ENCODE measurements around the gene MCF2L2. TPM values are rescaled to one million over a fixed set of nuclear protein-coding genes. Genes with fewer than 3 reads are reported as not detected.
"Not testable (repeated sequence)": the region's sequence is repeated elsewhere in the genome, so short reads cannot be mapped to it uniquely, and the experiment has no call there.

MCF2L2 gene
- polyA plus RNA-seq, 1 experiment: not detected

- ChIA-PET POLR2A (interaction anchor here (0.6 kb wide), 1 partner anchor 28 kb away, joined by 12 read pairs; no protein-coding TSS in a partner anchor), CTCF (interaction anchor here (0.8 to 2.3 kb wide), 5 partner anchors 13 to 208 kb away, joined by 3 to 14 read pairs (median 5); no protein-coding TSS in a partner anchor)
- Histone ChIP-seq H3K4me3 (ENCODE audit: low read depth, low read length) (peak overlapping the region; percentile 58), H3K27ac (ENCODE audit: low read depth, low read length) (no peak overlapping the region), H3K9me3 (ENCODE audit: control insufficient read depth, insufficient read depth, low read length) (no peaks in the 10 kb centered on the region; the same call in 1 of the 2 replicates), H3K27me3 (ENCODE audit: control insufficient read depth, insufficient read depth, low read length) (peaks cover 30% of the 10 kb centered on the region)
- TF ChIP-seq CTCF (IDR thresholded peaks at IDR 0.05; ENCODE audit: low read depth, low read length): no peak
- no peak for DNase-seq (ENCODE audit: low read depth, low spot score)
Measured at GRCh38 chr3:183178512-183178832, 249.9 kb downstream of the MCF2L2 start.

GRCh38 chr3:183172051-183172639, 256.3 kb downstream of the MCF2L2 start:
- H3K27ac ChIP-seq (ENCODE audit: low read depth, low read length): no peak overlapping the region
- TF ChIP-seq CTCF (IDR thresholded peaks at IDR 0.05; ENCODE audit: low read depth, low read length): no peak
- DNase-seq (ENCODE audit: low read depth, low spot score): no peak
- H3K27me3 ChIP-seq (ENCODE audit: control insufficient read depth, insufficient read depth, low read length): peaks cover 18% of the 10 kb centered on the region
- no peak overlapping the region for H3K4me3 ChIP-seq (ENCODE audit: low read depth, low read length)
- H3K9me3 ChIP-seq (ENCODE audit: control insufficient read depth, insufficient read depth, low read length): no peaks in the 10 kb centered on the region
- POLR2A ChIA-PET: no interaction called here
- CTCF ChIA-PET: interaction anchor here (0.8 to 1.5 kb wide), 3 partner anchors 12 to 210 kb away, joined by 3 read pairs; no protein-coding TSS in a partner anchor

GRCh38 chr3:183167975-183168374, 260.4 kb downstream of the MCF2L2 start:
- H3K4me3 ChIP-seq (ENCODE audit: low read depth, low read length); POLR2A ChIA-PET; DNase-seq (ENCODE audit: low read depth, low spot score); H3K9me3 ChIP-seq (ENCODE audit: control insufficient read depth, insufficient read depth, low read length); H3K27ac ChIP-seq (ENCODE audit: low read depth, low read length); CTCF ChIA-PET; H3K27me3 ChIP-seq (ENCODE audit: control insufficient read depth, insufficient read depth, low read length): not testable (repeated sequence)

- POLR2A ChIA-PET: no interaction called here
Measured at GRCh38 chr3:183163563-183163962, 264.9 kb downstream of the MCF2L2 start.

GRCh38 chr3:183161552-183162336, 266.7 kb downstream of the MCF2L2 start:
- Histone ChIP-seq H3K27ac (ENCODE audit: low read depth, low read length) (no peak overlapping the region), H3K27me3 (ENCODE audit: control insufficient read depth, insufficient read depth, low read length) (peaks cover 19% of the 10 kb centered on the region), H3K9me3 (ENCODE audit: control insufficient read depth, insufficient read depth, low read length) (peaks cover 4% of the 10 kb centered on the region; the same call in 1 of the 2 replicates), H3K4me3 (ENCODE audit: low read depth, low read length) (peak overlapping the region; percentile 55)
- TF ChIP-seq CTCF (IDR thresholded peaks at IDR 0.05; ENCODE audit: low read depth, low read length): no peak
- no peak for DNase-seq (ENCODE audit: low read depth, low spot score)
- CTCF ChIA-PET: interaction anchor here (1.3 kb wide), 1 partner anchor 23 kb away, joined by 4 read pairs; no protein-coding TSS in a partner anchor
- POLR2A ChIA-PET: interaction anchor here (0.6 kb wide), 1 partner anchor 366 kb away, joined by 3 read pairs; no protein-coding TSS in a partner anchor

More at GRCh38 chr3:183163563-183163962, 264.9 kb downstream of the MCF2L2 start:
- CTCF ChIA-PET: interaction anchor here (1.8 kb wide), 1 partner anchor 40 kb away, joined by 5 read pairs; no protein-coding TSS in a partner anchor
- Histone ChIP-seq H3K9me3 (ENCODE audit: control insufficient read depth, insufficient read depth, low read length) (peaks cover 4% of the 10 kb centered on the region; the same call in 1 of the 2 replicates), H3K27ac (ENCODE audit: low read depth, low read length) (no peak overlapping the region), H3K27me3 (ENCODE audit: control insufficient read depth, insufficient read depth, low read length) (peaks cover 19% of the 10 kb centered on the region), H3K4me3 (ENCODE audit: low read depth, low read length) (no peak overlapping the region)
- TF ChIP-seq CTCF (IDR thresholded peaks at IDR 0.05; ENCODE audit: low read depth, low read length): no peak
- DNase-seq (ENCODE audit: low read depth, low spot score): no peak

All from AG04450 (cell line).